Spleen (tissue), 11 donors: Measurements from ENCODE around the gene LRBA. TPM values are rescaled to one million over a fixed set of nuclear protein-coding genes. Genes with fewer than 3 reads are reported as not detected.

Experiments used
- DNase-seq: peaks from one replicate; pipeline ENCODE4 v3.0.0-alpha.2; 2020
- H3K27ac ChIP-seq, 8 donors: fragments of 200-600 bp; sonication (generic) in 7 of 8; 1 replicate in 4 of 8; 2 replicates in 4 of 8; pipeline versions ENCODE4 v1.5.0 to v1.8.0; 2016 to 2021; ENCODE audit warnings: inconsistent platforms in 4 of 8, mild to moderate bottlenecking in 4 of 8, moderate library complexity in 1 of 8
- H3K27me3 ChIP-seq, 7 donors: fragments of 200-600 bp; sonication (generic) in 6 of 7; replicated peaks in 1 of 7; 1 replicate in 4 of 7; 2 replicates in 3 of 7; pipeline versions ENCODE4 v1.5.0 to v1.8.0; 2016 to 2021; ENCODE audit warnings: inconsistent platforms in 3 of 7, mild to moderate bottlenecking in 1 of 7
- H3K36me3 ChIP-seq, 6 donors: fragments of 200-600 bp; sonication (generic) in 5 of 6; 1 replicate in 4 of 6; 2 replicates in 2 of 6; pipeline versions ENCODE4 v1.5.0 to v1.8.0; 2016 to 2021; ENCODE audit warnings: inconsistent platforms in 2 of 6
- H3K4me1 ChIP-seq, 6 donors: fragments of 200-600 bp; sonication (generic) in 5 of 6; 1 replicate in 3 of 6; 2 replicates in 3 of 6; pipeline versions ENCODE4 v1.5.0 to v1.8.0; 2016 to 2021; ENCODE audit warnings: inconsistent platforms in 3 of 6
- H3K4me3 ChIP-seq, 8 donors: fragments of 200-600 bp; sonication (generic) in 7 of 8; 1 replicate in 4 of 8; 2 replicates in 4 of 8; pipeline versions ENCODE4 v1.5.0 to v1.8.0; 2016 to 2021; ENCODE audit warnings: inconsistent platforms in 4 of 8, mild to moderate bottlenecking in 4 of 8, moderate library complexity in 2 of 8
- H3K9me3 ChIP-seq, 8 donors: fragments of 200-600 bp; sonication (generic) in 7 of 8; 1 replicate in 4 of 8; 2 replicates in 4 of 8; pipeline versions ENCODE4 v1.5.0 to v1.8.0; 2016 to 2021; ENCODE audit warnings: inconsistent platforms in 4 of 8
- POLR2A ChIP-seq, 3 donors: fragments of 450-650 bp; IDR thresholded peaks; one replicate each; pipeline ENCODE4 v1.5.1; 2017; ENCODE audit warnings: antibody characterized with exemption in 3 of 3, mild to moderate bottlenecking in 1 of 3
- POLR2AphosphoS5 ChIP-seq, 3 donors: sonication (generic); formaldehyde crosslinking; IDR thresholded peaks; one replicate each; pipeline ENCODE4 v1.5.1; 2017; ENCODE audit warnings: antibody characterized with exemption in 3 of 3
- WGBS, 5 donors: extraction: QIAGEN DNeasy Blood & Tissue Kit in 3 of 5; methylation state at CpG; one replicate each; pipeline versions ENCODE4 v1.1.5 to v1.1.7; 2013 to 2018; 5-methylcytosine and 5-hydroxymethylcytosine counted together
- intact Hi-C: fragments of 100-400 bp; cut with DNase I; formaldehyde crosslinking; loops from one replicate; pipeline ENCODE4 v1.15.0; 2023; ENCODE audit warnings: low total_unique reads
- polyA plus RNA-seq, 3 donors: library from polyadenylated mRNA; stranded (reverse); fragments of 200-250 nt; gene quantifications; one replicate each; pipeline ENCODE4 v1.2.1, GENCODE V29; 2013
- total RNA-seq, 7 donors: library from RNA; depleted of rRNA in 3 of 7; stranded (reverse); fragments of >200 nt in 3 of 7; fragmentation: NEBNext Ultra II Directional in 4 of 7; extraction: Animal tissue kit (Norgen Biotek cat#: 25700) in 4 of 7; gene quantifications; one replicate each; pipeline versions ENCODE4 v1.1.0 to v1.2.1, GENCODE V29; 2016 to 2021
- TF ChIP-seq, protein P1 (sequence below), 11 experiments: fragments of 200-600 bp in 7 of 11; fragments of 450-650 bp in 4 of 11; sonication (generic) in 4 of 11; IDR thresholded peaks in 8 of 11; conservative IDR thresholded peaks in 3 of 11; 1 replicate in 7 of 11; 2 replicates in 4 of 11; pipeline versions ENCODE4 v1.4.0 to v1.8.0; 2016 to 2021; ENCODE audit warnings: antibody characterized with exemption in 11 of 11, inconsistent platforms in 4 of 11, mild to moderate bottlenecking in 1 of 11
- donor health status: healthy with polysubstance abuse.
- donor health status: DM: no; HTN: no; CAD: no; lungs with moderate emphysema.
- donor health status: DM: no; HTN: no; CAD: no.
- donor health status: Bipolar disorder and iron deficiency.
- donor health status: healthy.
- donor health status: DM: no; HTN: no; CAD: no.
- donor health status: DM: yes; HTN: yes; CAD: no.

LRBA gene
- total and polyA plus RNA-seq, 10 donors, result 8.2 to 84.9 (median 50.5) TPM

DNA sequence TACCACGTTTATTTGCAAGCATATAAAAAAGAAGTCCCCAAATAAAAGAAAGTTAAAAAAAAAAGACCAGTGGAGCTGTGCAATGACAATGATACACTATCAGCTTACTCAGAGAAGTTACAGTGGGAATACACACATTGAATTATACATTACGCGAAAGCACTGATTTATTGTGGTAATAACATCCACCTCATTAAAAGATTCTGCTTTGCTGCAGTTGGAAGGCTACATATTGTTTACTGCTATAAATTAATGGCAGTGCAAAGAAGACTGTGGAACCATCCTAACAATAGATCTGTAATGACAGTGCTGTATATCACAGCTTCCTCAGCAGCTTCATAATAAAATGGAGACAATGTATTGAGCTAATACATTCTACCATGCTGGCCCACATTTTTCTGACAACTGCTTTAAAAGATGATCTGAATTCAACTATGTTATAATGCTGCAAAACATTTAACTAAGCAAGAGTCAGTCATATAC is 575.6 kb downstream of the LRBA start:
- Histone ChIP-seq H3K27me3 (no peaks in the 10 kb centered on the region), H3K9me3 (peaks cover 0 to 3% (median 0%) of the 10 kb centered on the region in 8 donors), H3K4me3 (no peak overlapping the region), H3K27ac (no peak overlapping the region), H3K4me1 (no peaks in the 10 kb centered on the region), H3K36me3 (peaks cover 0 to 24% (median 0%) of the 10 kb centered on the region in 6 donors)
- intact Hi-C loops, result no loop called here
- no peak for DNase-seq
- WGBS, 5 donors, result 92 to 96% (median 94%) methylated on average over 3 of the region's 3 CpGs
- no peak for TF ChIP-seq POLR2AphosphoS5 (IDR thresholded peaks at IDR 0.05)
- TF ChIP-seq, protein P1, sequence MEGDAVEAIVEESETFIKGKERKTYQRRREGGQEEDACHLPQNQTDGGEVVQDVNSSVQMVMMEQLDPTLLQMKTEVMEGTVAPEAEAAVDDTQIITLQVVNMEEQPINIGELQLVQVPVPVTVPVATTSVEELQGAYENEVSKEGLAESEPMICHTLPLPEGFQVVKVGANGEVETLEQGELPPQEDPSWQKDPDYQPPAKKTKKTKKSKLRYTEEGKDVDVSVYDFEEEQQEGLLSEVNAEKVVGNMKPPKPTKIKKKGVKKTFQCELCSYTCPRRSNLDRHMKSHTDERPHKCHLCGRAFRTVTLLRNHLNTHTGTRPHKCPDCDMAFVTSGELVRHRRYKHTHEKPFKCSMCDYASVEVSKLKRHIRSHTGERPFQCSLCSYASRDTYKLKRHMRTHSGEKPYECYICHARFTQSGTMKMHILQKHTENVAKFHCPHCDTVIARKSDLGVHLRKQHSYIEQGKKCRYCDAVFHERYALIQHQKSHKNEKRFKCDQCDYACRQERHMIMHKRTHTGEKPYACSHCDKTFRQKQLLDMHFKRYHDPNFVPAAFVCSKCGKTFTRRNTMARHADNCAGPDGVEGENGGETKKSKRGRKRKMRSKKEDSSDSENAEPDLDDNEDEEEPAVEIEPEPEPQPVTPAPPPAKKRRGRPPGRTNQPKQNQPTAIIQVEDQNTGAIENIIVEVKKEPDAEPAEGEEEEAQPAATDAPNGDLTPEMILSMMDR (IDR thresholded peaks at IDR 0.05 in 8 of 11, conservative IDR thresholded peaks at IDR 0.05 in 3 of 11), result no peak

DNA sequence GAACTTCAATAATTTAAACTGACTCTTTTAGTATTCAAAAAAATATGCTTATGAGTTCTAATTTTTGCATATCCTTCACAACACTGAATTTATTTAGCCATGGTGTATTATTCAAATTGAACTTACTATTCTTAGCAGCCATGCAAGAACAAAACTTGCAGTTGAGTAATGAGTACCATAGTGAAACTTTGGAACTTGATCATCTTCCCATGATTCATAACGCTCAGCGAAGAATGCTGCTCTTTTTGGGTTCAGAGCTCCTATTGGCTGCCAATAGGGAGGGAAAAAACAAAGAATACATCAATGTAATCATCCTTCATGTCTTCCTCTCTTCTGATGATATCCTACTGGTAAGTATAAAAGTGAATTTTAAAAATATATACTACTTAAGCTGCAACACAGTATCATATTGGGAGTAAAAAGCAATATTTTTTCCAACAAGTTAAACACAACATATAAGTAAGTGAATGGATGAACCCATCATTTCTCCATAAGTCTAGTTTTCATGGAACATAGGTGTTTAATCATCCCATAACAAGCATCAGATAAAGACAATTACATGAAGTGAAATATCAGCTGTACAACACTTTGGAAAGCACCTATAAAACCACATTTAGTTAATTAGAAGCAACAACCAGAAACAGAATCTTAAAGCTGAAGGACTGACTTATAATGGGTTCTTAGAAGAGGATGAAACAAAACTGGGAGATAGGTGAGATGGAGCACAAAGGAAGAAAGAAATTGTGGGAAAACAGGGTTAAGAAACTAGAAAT is 578.3 kb downstream of the LRBA start:
- no peaks in the 10 kb centered on the region for H3K9me3 ChIP-seq
- WGBS, 5 donors, result 79 to 95% (median 87%) methylated on average over 2 of the region's 2 CpGs
- peaks cover 0 to 28% (median 0%) of the 10 kb centered on the region in 6 donors for H3K36me3 ChIP-seq
- no peaks in the 10 kb centered on the region for H3K4me1 ChIP-seq
- no peak overlapping the region for H3K4me3 ChIP-seq
- TF ChIP-seq, protein P1 (IDR thresholded peaks at IDR 0.05 in 8 of 11, conservative IDR thresholded peaks at IDR 0.05 in 3 of 11), result no peak
- TF ChIP-seq POLR2AphosphoS5 (IDR thresholded peaks at IDR 0.05) (no peak), POLR2A (IDR thresholded peaks at IDR 0.05) (no peak)
- no peak overlapping the region for H3K27ac ChIP-seq
- no peaks in the 10 kb centered on the region for H3K27me3 ChIP-seq
- no peak for DNase-seq
- intact Hi-C loops, result no loop called here

DNA sequence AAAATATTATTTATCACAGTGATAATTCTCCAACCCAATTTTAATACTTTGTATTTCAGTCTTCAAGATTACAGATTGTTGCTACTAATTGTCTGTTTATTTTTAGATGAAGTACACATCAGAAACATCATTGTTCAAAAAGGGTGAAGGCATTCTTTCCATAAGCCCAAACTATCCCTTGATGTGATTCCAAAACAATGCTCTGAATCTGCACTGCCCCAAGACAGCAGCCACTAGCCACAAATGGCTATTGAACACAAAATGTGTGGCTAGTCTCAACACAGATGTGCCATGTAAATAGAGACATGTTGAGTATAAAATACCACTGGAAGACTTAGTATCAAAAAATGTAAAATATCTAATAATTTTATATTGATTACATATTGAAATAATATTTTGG is 583.9 kb downstream of the LRBA start:
- no peaks in the 10 kb centered on the region for H3K9me3 ChIP-seq
- no peak for DNase-seq
- H3K4me3 ChIP-seq, result no peak overlapping the region
- peaks cover 0 to 27% (median 2%) of the 10 kb centered on the region in 6 donors for H3K36me3 ChIP-seq
- H3K27ac ChIP-seq, result no peak overlapping the region
- intact Hi-C loops, result no loop called here
- no peaks in the 10 kb centered on the region for H3K4me1 ChIP-seq
- TF ChIP-seq POLR2AphosphoS5 (IDR thresholded peaks at IDR 0.05) (no peak), POLR2A (IDR thresholded peaks at IDR 0.05) (no peak)
- TF ChIP-seq, protein P1 (IDR thresholded peaks at IDR 0.05 in 8 of 11, conservative IDR thresholded peaks at IDR 0.05 in 3 of 11), result no peak
- no peaks in the 10 kb centered on the region for H3K27me3 ChIP-seq

DNA sequence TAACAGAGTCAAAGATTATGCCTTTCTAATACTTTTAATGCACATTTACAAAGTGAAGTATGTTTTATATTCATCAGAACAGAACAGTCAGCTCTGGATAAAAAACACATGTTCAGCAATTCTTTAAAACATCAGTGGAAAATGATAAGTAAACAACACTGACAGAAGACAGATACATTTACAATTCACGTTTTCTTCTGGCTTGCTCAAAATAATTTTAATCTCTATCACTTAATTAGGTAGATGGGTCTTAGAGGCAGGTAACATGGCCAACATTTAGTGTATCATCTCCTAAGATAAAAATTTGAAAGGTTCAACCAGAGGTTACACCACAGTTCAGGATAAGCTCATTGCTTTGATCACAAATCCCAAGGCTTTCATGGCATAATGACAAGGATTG is 589.9 kb downstream of the LRBA start:
- H3K27ac ChIP-seq, result no peak overlapping the region
- H3K27me3 ChIP-seq, result no peaks in the 10 kb centered on the region
- WGBS, 5 donors, result 42 to 96% (median 88%) methylated on average over 1 of the region's 1 CpG
- H3K9me3 ChIP-seq, result no peaks in the 10 kb centered on the region
- no peak overlapping the region for H3K4me3 ChIP-seq
- H3K4me1 ChIP-seq, result no peaks in the 10 kb centered on the region
- intact Hi-C loops, result no loop called here
- no peak for DNase-seq
- TF ChIP-seq POLR2A (IDR thresholded peaks at IDR 0.05) (no peak), POLR2AphosphoS5 (IDR thresholded peaks at IDR 0.05) (no peak)
- TF ChIP-seq, protein P1 (IDR thresholded peaks at IDR 0.05 in 8 of 11, conservative IDR thresholded peaks at IDR 0.05 in 3 of 11), result no peak
- H3K36me3 ChIP-seq, result peaks cover 0 to 18% (median 0%) of the 10 kb centered on the region in 6 donors
